Femur (tissue), 1 donor: Measurements from ENCODE around the gene NBAS.
"Not testable (repeated sequence)": the region's sequence is repeated elsewhere in the genome, so short reads cannot be mapped to it uniquely, and the experiment has no call there.

Experiments
- DNase-seq: peaks from one replicate; pipeline ENCODE4 v3.0.0-alpha.2; 2017

Gene NBAS

DNA sequence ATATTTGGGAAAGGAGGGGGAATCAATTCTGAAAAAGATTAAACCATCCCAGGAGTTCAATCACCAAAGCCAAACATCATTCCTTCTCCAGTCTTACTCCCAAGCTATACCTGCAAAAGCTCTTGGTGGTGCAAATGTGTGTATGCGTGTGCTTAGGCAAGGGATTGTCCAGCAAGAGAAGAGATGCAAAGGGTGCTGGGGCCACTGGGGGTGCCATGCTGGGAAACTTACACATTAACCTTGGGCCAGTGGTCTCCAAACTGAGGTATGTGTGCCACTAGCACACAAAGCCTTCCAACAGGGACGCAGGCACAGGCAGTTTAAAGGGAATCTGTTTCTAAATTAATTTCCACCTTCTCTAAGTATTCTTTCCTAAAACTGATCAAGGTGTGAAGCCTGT lies 307.9 kb downstream of the NBAS start:
- no peak for DNase-seq

DNA sequence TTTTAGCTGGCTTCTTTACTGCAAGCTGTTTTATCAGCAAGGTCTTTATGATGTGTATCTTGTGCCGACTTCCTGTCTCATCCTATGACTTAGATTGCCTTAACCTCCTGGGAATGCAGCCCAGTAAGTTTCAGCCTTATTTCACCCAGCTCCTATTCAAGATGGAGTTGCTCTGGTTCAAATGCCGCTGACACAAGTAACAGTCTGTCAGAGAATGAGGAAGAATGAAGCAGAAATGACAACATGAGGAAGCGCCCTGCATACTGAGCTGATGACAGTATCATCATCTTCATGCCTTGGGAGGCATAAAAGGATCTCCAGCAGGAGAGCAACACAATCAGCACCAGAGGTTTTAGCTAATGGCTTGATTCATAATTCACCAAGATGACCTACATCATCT lies 309.4 kb downstream of the NBAS start:
- no peak for DNase-seq

DNA sequence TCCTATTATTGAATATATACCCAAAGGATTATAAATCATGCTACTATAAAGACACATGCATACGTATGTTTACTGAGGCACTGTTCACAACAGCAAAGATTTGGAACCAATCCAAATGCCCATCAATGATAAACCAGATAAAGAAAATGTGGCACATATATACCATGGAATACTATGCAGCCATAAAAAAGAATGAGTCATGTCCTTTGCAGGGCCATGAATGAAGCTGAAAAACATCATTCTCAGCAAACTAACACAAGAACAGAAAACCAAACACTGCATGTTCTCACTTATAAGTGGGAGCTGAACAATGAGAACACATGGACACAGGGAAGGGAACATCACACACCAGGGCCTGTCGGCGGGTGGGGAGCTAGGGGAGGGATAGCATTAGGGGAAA lies 310.2 kb downstream of the NBAS start:
- DNase-seq: not testable (repeated sequence)

DNA sequence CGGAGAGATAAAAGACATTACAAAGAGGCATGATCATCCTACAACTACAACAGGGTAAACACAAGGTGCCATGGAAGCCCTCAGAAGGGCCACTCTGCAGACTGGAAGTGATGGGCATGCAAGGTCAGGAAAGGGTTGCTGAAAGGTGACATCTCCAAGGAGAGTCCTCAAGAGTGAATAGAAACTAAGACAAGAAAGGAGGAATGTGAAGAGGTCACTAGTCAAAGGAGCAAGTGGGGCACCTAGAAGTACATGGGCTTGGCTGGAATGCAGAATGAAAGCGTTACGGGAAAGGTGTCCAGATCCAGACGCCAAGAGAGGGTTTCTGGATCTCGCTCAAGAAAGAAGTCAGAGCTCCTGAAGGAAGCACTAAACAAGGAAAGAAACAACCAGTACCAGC lies 314.3 kb downstream of the NBAS start:
- no peak for DNase-seq

DNA sequence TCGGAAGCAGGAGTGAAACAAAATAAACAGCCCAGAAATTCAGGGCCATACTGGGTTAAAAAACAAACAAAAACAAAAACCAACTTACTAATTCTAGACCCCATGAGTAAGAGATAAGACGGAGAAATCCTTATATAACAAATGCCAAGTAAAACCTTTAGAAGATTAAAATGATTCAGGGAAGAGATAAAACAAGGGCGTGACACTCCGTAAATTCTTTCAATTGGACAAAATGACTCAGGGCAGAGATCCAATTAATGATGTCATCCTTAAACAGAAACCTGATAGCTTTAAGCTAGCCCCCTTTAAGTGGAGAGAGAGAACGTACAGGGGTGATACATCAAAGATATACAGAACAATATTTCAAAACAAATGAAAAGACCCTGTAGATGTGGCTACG lies 317.4 kb downstream of the NBAS start:
- no peak for DNase-seq

DNA sequence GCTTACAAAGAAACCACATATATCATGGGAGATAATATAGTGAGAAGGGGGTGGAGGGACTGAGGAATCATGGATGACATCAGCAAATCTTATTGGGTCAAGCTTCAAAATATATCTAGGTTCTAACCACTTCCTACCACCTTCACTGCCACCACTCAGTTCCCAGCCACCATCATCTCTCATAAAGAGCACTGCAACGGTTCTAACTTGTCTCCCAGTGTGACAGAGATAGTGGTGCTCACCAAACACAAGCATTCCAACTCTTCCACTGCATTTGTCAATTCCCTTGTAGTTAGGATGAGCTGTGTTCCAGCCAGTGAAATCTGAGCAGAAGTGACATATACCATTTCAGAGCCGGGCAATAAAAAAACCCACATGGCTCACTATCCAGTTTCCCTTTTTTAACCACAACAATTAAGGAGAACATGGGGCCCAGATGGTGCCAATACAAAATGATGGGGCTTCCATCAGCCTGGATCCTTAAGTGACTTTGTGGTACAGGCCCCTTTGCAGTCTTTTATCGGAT lies 318.1 kb downstream of the NBAS start:
- DNase-seq: no peak

DNA sequence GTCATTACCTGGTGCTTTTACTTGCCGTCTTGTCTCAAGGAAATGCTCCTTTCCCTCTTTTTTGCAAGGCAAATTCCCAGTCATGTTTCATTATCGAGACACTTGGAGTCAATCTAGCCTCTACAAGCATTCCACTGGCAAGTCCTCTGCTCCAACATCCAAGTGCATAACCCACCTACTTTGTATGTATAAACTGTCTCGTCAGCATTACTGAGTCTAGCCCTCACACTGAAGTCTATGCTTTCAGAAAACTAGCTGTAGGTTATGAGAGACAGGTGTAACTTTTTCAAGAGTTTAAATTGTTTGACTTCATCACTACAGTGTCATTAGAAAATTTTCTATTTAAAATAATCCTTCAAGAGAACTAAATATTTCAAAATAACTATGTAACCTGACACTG lies 319.2 kb downstream of the NBAS start:
- DNase-seq: no peak

DNA sequence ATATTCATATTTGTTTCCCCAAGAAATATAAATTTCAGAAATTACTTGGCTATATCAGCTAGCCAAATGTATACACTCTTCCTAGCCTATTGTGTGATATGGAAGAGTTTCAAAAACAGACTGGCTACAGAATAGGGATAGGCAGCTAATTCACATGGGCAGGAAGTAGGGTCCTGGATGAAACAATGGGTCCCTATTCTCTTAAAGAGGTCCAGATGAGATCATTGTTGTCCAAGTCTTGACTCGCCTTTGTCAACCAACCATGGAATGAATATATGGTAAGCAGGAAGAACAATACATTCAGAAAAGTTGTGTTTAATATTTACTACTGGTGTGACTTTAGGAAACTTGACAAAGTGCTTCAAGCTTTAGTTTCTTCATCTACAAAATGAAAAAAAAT lies 319.9 kb downstream of the NBAS start:
- no peak for DNase-seq

DNA sequence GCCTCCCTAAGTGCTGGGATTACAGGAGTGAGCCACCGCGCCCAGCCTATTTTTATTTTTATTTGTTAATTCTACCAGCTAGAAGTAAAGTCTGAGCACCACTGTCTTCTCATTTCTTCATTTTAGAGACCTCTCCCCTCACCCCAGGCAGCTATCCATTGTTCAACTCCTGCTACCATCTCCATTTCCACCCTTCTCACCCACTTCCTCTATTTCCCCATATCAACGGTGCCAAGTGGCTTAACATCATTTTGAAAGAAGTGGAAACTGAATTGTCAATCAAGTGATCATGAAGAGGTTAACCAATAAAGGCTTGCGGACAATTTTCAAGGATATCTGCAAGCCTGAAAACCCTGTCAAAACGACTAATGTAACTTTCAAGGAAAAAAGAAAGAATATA lies 323.1 kb downstream of the NBAS start:
- no peak for DNase-seq

DNA sequence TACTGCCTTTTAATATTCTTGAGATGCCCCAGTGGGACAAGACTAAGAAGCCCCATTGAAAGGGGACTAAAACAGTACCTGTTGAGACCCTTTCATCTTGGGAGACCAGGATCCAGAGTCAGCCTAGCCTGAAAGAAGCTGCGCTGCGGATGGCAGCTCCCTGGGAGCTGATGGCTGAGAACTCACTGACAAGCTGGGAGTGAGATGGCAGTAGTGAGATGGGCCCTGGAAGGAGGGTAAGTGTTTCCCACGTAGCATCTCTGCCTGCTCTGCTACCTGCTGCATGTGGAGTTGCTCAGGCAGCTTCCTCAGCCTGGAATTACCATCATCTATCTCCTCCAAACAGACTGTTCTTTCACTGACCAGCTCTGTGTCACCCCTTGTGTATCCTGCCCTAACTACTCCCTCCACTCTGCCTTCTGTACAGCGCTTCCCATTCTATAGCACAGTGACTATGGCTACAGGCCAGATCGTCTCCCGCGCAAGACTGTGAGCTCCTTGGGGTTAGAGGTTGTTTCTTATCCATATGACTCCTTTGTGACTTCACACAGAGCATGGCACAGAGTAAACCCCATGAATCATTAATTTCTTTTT lies 330.4 kb downstream of the NBAS start:
- no peak for DNase-seq

DNA sequence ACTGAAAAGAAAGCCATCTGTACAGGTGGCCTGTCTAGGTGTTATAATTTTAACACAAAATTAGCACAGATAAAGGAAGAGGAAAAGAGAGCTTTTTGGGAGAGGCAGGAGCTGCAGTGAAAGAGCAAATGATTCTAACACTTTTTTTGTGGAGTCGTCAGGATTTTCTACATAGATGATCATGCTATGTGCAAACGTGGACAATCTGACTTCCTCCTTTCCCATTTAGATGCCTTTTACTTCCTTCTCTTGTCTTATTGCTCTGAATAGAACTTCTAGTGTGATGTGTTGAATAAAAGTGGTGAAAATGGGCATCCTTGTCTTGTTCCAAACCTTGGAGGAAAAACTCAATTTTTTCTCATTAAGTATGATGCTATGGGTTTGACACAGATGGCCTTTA lies 334.5 kb downstream of the NBAS start:
- no peak for DNase-seq

DNA sequence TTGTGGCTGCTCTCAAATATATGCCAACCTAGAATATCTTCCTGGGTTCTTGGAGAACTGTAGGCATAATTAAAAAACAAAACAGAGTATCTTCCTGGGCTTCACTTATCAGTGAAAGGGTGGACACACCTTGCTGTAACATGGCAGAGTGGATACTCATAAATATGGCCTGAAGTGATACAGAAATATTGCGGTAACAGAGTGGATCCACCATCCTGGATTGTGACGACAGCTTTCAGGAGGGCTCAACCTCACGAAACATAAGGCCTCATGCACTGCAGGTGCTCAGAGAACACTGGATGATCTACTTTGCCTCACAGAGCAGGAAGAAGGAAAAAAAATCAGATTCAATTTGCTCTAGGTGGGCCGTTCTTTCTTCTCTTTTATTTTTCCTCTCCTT lies 336.0 kb downstream of the NBAS start:
- no peak for DNase-seq

DNA sequence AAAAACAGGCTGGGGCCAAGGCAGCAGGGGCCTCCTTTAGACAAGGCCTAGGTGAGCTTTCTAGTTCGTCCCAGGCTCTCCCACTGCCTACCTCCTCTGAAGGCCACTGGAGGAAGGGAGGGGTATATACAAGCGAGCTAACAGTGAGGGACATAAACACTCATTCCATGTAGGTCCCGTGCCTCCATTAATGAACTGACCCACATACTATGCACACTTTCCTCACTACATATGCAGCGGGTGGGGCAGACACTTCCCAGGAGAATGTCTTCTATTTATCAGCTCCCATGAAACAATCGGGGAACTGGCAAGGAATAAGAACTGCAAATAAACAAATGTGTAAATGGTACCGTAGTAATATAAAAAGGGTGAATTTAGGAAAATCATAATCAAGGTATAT lies 336.5 kb downstream of the NBAS start:
- no peak for DNase-seq

DNA sequence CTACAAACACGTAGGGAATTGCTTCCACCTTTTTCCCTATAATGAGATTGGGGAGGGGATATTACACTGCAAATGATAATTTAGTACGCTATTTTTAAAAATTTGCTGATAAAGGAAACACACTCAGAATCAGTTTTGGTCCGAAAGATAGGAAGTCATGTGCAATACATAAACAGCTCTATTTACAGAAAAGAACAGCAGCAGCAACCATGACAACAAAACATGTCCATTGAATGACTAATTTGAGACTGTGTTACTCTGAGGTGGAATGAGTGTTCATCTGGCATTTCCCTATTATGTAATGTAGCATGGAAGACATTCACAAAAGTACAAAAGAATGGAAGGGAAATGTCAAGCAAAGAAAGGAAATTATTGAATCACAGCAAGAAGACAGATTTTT lies 337.2 kb downstream of the NBAS start:
- no peak for DNase-seq

DNA sequence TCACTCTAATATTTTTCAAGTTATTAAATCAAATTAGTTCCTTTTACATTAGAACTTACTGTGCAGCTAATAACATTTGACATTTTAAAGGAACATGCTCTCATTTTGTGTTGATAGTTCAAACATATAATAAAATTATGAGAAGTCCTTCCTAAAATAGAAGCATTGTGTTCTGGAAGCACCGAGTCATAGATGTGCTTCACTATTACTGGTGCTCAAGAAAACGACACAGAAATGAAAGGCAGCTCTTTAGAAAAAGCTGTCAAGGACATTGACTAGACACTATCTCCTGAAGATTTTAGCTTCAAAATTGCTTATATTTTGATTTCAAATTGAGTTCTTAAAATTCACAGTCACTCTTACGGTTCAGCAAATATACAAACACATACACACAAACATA lies 338.3 kb downstream of the NBAS start:
- no peak for DNase-seq

DNA sequence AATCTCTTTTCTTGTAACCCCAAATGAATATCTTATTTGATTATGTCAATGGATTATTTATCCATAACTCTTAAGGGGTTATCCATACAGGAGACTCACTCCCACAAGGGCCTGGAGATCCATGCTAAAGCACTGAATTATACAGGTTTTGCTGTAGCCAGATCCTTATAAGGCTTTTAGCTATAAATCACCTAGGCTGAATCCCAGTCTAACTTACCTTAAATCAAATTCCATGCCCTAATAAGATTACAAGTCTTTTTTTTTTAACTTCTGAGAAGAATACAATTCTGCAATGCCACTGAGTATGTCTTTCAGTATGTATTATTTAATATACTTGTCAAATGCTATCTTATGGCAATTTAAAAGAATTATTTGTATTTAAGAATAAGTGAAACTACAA lies 340.5 kb downstream of the NBAS start:
- no peak for DNase-seq

DNA sequence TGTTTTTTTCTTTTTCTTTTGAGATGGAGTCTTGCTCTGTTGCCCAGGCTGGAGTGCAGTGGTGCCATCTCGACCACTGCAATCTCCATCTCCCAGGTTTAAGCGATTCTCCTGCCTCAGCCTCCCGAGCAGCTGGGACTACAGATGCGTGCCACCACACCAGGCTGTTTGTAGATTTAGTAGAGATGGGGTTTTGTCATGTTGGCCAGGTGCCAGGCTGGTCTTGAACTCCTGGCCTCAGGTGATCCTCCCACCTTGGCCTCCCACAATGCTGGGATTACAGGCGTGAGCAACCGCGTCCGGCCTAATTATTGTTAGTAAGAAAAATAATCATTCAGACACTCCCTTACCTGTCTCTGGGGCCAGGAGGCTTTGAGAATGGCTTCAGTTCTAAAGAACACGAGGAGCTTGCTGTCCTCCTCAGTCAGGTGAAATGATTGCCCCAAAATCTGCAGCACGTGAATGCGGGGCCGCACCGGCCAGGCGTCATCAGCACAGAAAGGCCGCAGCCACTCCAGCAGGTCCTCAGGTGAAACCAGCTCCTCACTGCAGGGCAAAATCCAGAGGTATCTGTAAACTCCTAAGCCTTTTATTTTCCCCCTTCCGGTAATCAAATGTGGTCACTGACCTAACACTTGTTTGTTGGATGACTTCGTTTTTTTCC lies 342.6 kb downstream of the NBAS start:
- DNase-seq: no peak

DNA sequence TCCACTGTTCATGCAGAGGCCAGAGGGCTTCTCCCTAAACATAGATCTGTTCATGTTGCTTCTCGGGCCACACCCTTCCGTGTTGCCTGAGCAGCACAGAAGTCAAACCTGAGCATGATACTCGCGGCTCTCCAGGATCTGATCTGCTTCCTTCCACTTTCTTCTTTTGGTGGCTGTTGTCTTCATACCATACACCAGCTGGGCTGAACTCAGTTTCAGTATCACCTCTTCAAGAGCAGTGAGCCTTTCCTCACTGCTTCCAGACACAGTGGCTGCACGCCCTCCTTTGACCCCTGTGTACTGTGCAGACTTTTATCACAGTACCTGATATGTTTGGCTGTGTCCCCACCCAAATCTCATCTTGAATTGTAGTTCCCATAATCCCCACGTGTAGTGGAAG lies 348.9 kb downstream of the NBAS start:
- DNase-seq: no peak

DNA sequence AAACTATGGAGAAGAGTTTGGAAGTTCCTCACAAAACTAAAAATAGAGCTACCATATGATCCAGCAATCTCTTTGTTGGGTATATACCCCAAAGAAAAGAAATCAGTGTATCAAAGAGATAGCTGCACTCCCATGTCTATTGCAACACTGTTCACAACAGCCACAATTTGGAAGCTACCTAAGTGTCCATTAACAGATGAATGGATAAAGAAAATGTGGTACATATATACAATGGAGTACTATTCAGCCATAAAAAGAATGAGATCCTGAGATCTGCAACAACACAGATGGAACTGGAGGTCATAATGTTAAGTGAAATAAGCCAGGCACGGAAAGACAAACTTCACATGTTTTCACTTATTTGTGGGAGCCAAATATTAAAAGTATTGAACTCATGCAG lies 350.6 kb downstream of the NBAS start:
- not testable (repeated sequence) for DNase-seq

DNA sequence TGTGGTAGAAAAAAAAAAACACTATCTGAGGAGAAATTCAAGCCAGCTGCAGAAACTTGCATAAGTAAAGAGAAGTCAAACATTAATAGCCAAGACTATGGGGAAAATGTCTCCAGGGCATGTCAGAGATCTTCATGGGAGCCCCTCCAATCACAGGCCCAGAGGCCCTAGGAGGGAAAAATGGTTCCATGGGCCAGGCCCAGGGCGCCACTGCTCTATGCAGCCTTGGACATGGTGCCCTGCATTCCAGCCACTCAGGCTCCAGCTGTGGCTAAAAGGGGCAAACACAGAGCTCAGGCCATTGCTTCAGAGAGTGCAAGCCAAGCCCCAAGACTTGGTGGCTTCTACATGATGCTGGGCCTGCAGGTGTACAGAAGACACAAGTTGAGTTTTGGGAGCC lies 354.7 kb downstream of the NBAS start:
- DNase-seq: no peak

DNA sequence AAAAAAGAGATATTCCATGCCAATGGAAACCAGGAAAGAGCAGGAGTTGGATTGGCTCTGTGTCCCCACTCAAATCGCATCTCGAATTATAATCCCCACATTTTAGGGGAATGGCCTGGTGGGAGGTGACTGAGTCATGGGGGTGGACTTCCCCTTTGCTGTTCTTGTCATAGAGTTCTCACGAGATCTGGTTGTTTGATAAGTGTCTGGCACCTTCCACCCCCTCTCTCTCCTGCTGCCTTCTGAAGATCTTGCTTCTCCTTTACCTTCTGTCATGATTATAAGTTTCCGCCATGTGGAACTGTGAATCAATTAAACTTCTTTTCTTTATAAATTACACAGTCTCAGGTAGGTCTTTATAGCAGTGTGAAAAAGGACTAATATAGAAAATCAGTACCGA lies 355.6 kb downstream of the NBAS start:
- no peak for DNase-seq

DNA sequence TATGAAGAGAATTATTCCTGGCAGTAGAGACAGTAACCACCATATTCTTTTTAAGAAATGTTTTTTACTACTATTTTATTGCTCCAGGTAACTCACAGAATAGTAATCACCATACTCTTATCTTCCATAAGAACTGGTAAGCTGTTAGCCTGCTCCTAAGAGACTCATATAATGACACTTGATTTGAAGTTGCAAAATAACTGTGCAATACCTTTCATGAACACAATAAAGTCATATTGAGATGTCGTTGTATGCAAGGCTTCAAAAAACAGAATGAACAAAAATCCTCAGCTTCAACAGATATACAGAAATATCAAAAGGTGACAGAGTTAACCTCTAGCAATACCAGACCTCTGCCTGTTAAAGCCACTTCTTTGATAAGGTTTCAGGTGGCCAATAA lies 360.1 kb downstream of the NBAS start:
- DNase-seq: no peak

DNA sequence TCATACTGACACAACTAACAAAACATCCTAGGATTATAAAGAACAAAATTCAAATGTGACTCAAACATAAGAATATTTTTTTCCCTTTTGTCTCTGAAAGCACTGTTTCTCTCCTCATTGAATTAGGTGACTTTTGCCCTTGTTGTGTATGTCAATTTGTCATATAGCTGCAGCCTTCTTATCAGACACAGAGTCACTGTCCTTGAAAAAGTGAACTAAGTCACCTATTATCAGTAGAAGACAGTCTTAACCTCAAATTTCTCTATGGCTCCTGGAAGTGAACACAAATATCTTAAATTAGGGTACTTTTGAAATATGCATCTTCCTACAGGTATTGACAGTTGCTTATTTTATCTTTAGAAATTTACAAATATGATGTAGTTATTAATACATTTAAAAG lies 360.6 kb downstream of the NBAS start:
- no peak for DNase-seq

DNA sequence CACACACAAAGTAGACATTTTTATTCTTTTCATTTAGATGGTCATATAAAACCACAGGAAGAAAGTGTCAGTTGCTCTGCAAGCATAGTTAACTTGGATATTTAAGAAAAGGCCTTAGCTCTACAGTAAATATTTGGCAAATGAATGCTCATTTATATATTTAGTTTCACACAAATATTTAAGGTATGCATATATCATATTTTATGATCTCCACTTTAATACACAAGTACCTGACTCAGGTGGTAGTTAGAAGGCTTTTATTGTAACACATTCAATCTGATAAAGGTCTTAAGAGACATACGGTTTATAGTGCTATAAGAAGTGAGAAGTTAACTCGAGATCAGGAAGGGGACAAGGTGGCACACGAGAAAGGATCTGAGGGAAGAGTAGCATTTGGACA lies 363.1 kb downstream of the NBAS start:
- no peak for DNase-seq

DNA sequence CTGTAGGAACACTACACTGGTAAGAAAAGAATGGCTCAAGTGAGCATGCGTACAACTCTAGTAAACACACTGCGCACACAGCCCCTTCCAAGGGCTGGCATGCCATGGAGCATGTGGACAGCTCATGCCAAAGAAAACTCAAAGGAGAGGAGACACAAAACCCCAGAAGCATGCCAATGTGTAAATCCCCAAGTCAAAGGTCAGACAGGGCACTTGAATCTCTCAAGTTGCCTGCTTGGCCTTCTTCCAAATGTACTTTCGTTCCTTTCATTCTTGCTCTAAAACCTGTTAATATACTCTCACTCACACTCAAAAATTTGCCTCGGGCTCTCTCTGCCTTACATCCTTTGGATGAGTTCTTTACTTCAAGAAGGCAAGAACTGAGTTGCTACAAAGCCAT lies 365.3 kb downstream of the NBAS start:
- no peak for DNase-seq
